H1 (cell line): ENCODE measurements around the gene C3orf49. TPM values are rescaled to one million over a fixed set of nuclear protein-coding genes. Genes with fewer than 3 reads are reported as not detected.

Experiments used
- CTCF ChIA-PET: fragments of 300-600 bp; sonication (Branson Sonifier 250); formaldehyde crosslinking; loops from one replicate; lab custom pipeline; 2021; ENCODE audit not compliant: partially characterized antibody; lab: Charles Lee
- POLR2A ChIA-PET: fragments of 300-600 bp; sonication (Branson Sonifier 250); formaldehyde crosslinking; loops from one replicate; lab custom pipeline; 2021; ENCODE audit warnings: inconsistent platforms; ENCODE audit not compliant: partially characterized antibody; lab: Charles Lee
- DNase-seq, 2 experiments: peaks; one replicate each; pipeline versions ENCODE4 v3.0.0 to v3.0.0-alpha.2; 2010 to 2022; ENCODE audit warnings: low spot score in 2 of 2, low read depth in 1 of 2, mixed read lengths in 1 of 2
- FAIRE-seq: peaks from 2 replicates; lab custom pipeline; 2011; peaks lifted over from hg19 to GRCh38; lab: Jason Lieb, UNC
- H2AFZ ChIP-seq: 2 replicates; pipeline ENCODE4 v1.8.1; 2012; ENCODE audit warnings: low read length, inconsistent platforms
- H2AK5ac ChIP-seq: 2 replicates; pipeline ENCODE4 v1.6.1; 2013; ENCODE audit warnings: low read depth, low read length
- H2BK120ac ChIP-seq: replicated peaks from 2 replicates; pipeline ENCODE3; 2013; ENCODE audit warnings: low read depth, low read length, inconsistent platforms
- H2BK12ac ChIP-seq: 2 replicates; pipeline ENCODE4 v1.6.1; 2013; ENCODE audit warnings: low read depth, low read length
- H2BK15ac ChIP-seq: 2 replicates; pipeline ENCODE4 v1.6.1; 2013; ENCODE audit warnings: low read length
- H2BK20ac ChIP-seq: 2 replicates; pipeline ENCODE4 v1.6.1; 2013; ENCODE audit warnings: low read length
- H2BK5ac ChIP-seq: 2 replicates; pipeline ENCODE4 v1.6.1; 2013; ENCODE audit warnings: low read depth, low read length
- H3K14ac ChIP-seq: 2 replicates; pipeline ENCODE4 v1.6.1; 2013; ENCODE audit warnings: inconsistent platforms; ENCODE audit not compliant: insufficient read length
- H3K18ac ChIP-seq: 2 replicates; pipeline ENCODE4 v1.6.1; 2013; ENCODE audit warnings: low read length; ENCODE audit errors: extremely low read depth
- H3K23ac ChIP-seq: 2 replicates; pipeline ENCODE4 v1.6.1; 2013; ENCODE audit warnings: inconsistent platforms; ENCODE audit not compliant: insufficient read length
- H3K23me2 ChIP-seq: 2 replicates; pipeline ENCODE4 v1.6.1; 2013; ENCODE audit warnings: low read depth, low read length
- H3K27ac ChIP-seq: 2 replicates; pipeline ENCODE4 v1.6.1; 2011; ENCODE audit warnings: low read depth, low read length, inconsistent platforms
- H3K27me3 ChIP-seq, 4 experiments: replicated peaks in 1 of 4; 1 replicate in 1 of 4; 2 replicates in 3 of 4; pipeline versions ENCODE4 v1.6.1 to v1.8.1; 2011 to 2013; ENCODE audit warnings: low read length in 3 of 4, mild to moderate bottlenecking in 3 of 4, inconsistent platforms in 2 of 4, mixed read lengths in 2 of 4, moderate library complexity in 1 of 4; ENCODE audit not compliant: control insufficient read depth in 3 of 4, insufficient read depth in 3 of 4; ENCODE audit errors: extremely low read depth in 1 of 4
- H3K36me3 ChIP-seq, 4 experiments: 2 replicates each; pipeline versions ENCODE4 v1.6.1 to v1.8.1; 2011 to 2013; ENCODE audit warnings: mild to moderate bottlenecking in 4 of 4, low read length in 3 of 4, moderate library complexity in 2 of 4, control low read depth in 1 of 4, inconsistent platforms in 1 of 4; ENCODE audit not compliant: insufficient read depth in 4 of 4, control insufficient read depth in 2 of 4
- H3K4ac ChIP-seq: replicated peaks from 2 replicates; pipeline ENCODE3; 2013; ENCODE audit warnings: low read length, low read depth, mixed read lengths, inconsistent platforms; ENCODE audit not compliant: insufficient read length
- H3K4me1 ChIP-seq, 4 experiments: replicated peaks in 1 of 4; 1 replicate in 1 of 4; 2 replicates in 3 of 4; pipeline versions ENCODE4 v1.6.1 to v1.8.1; 2011 to 2013; ENCODE audit warnings: low read length in 3 of 4, inconsistent platforms in 2 of 4, mixed read lengths in 1 of 4; ENCODE audit not compliant: insufficient read depth in 4 of 4, control insufficient read depth in 3 of 4
- H3K4me2 ChIP-seq, 2 experiments: 2 replicates each; pipeline versions ENCODE4 v1.6.1 to v1.8.1; 2011 to 2013; ENCODE audit warnings: low read depth in 2 of 2, low read length in 2 of 2, control low read depth in 1 of 2, inconsistent platforms in 1 of 2, mild to moderate bottlenecking in 1 of 2; ENCODE audit not compliant: insufficient read depth in 1 of 2
- H3K4me3 ChIP-seq, 4 experiments: fragments of 200-600, 300-600 bp in 1 of 4; sonication (generic), shearing (Covaris generic), sonication (Bioruptor Twin) in 1 of 4; 2 replicates each; pipeline versions ENCODE4 v1.5.1 to v1.8.1; 2011 to 2016; ENCODE audit warnings: low read length in 4 of 4, low read depth in 3 of 4, control low read depth in 2 of 4, inconsistent platforms in 2 of 4, mild to moderate bottlenecking in 2 of 4, mixed read lengths in 1 of 4, moderate library complexity in 1 of 4; ENCODE audit not compliant: insufficient read depth in 2 of 4; ENCODE audit errors: extremely low read depth in 1 of 4
- H3K56ac ChIP-seq: replicated peaks from 2 replicates; pipeline ENCODE3; 2013; ENCODE audit warnings: low read depth, mild to moderate bottlenecking, mixed read lengths, low read length, inconsistent platforms; ENCODE audit not compliant: insufficient read length
- H3K79me1 ChIP-seq: 2 replicates; pipeline ENCODE4 v1.6.1; 2013; ENCODE audit warnings: low read depth, low read length, control low read depth
- H3K79me2 ChIP-seq, 2 experiments: 2 replicates each; pipeline versions ENCODE4 v1.6.1 to v1.8.1; 2012 to 2013; ENCODE audit warnings: low read length in 2 of 2, mild to moderate bottlenecking in 2 of 2, inconsistent platforms in 1 of 2; ENCODE audit not compliant: insufficient read depth in 2 of 2, control insufficient read depth in 1 of 2
- H3K9ac ChIP-seq, 4 experiments: replicated peaks in 1 of 4; 1 replicate in 1 of 4; 2 replicates in 3 of 4; pipeline versions ENCODE4 v1.6.1 to v1.8.1; 2011 to 2013; ENCODE audit warnings: low read depth in 3 of 4, low read length in 3 of 4, control low read depth in 2 of 4, mild to moderate bottlenecking in 2 of 4, moderate library complexity in 2 of 4, inconsistent platforms in 1 of 4; ENCODE audit errors: extremely low read depth in 1 of 4
- H3K9me3 ChIP-seq, 2 experiments: 2 replicates each; pipeline versions ENCODE4 v1.6.1 to v1.8.1; 2012 to 2013; ENCODE audit warnings: mild to moderate bottlenecking in 2 of 2, moderate library complexity in 2 of 2, control low read depth in 1 of 2, inconsistent platforms in 1 of 2, low read depth in 1 of 2, low read length in 1 of 2, mixed read lengths in 1 of 2; ENCODE audit not compliant: insufficient read depth in 2 of 2
- H4K20me1 ChIP-seq, 2 experiments: replicated peaks in 1 of 2; 2 replicates each; pipeline versions ENCODE3 to v1.8.1; 2011 to 2013; ENCODE audit warnings: inconsistent platforms in 2 of 2, low read length in 2 of 2, mild to moderate bottlenecking in 1 of 2; ENCODE audit not compliant: insufficient read depth in 2 of 2, control insufficient read depth in 1 of 2
- H4K5ac ChIP-seq: 2 replicates; pipeline ENCODE4 v1.6.1; 2013; ENCODE audit warnings: low read length, low read depth, mixed read lengths, inconsistent platforms; ENCODE audit not compliant: insufficient read length
- H4K8ac ChIP-seq: 2 replicates; pipeline ENCODE4 v1.8.0; 2013; ENCODE audit warnings: mild to moderate bottlenecking, moderate library complexity, low read length, inconsistent platforms; ENCODE audit not compliant: insufficient read depth; ENCODE audit errors: extremely low read depth
- H4K91ac ChIP-seq: replicated peaks from 2 replicates; pipeline ENCODE3; 2013; ENCODE audit warnings: low read length, mixed read lengths, inconsistent platforms; ENCODE audit not compliant: insufficient read length
- CBX5 ChIP-seq: fragments of 300-800, 300-1000 bp; sonication (generic); IDR thresholded peaks from 2 replicates; pipeline ENCODE4 v1.7.1; 2016; ENCODE audit warnings: antibody characterized with exemption, low read length, low read depth
- CEBPB ChIP-seq: IDR thresholded peaks from 2 replicates; pipeline ENCODE4 v1.6.1; 2012; ENCODE audit warnings: low read depth, low read length
- GABPA ChIP-seq: IDR thresholded peaks from 2 replicates; pipeline ENCODE4 v1.6.1; 2011; ENCODE audit warnings: mild to moderate bottlenecking, low read length, moderate library complexity, borderline replicate concordance; ENCODE audit not compliant: insufficient read depth
- NANOG ChIP-seq: IDR thresholded peaks from 2 replicates; pipeline ENCODE4 v1.6.1; 2011; ENCODE audit warnings: low read length, low read depth, mild to moderate bottlenecking, inconsistent platforms; ENCODE audit not compliant: insufficient read depth, poor library complexity, severe bottlenecking
- TAF7 ChIP-seq: optimal IDR thresholded peaks from 2 replicates; pipeline ENCODE3; 2011; ENCODE audit warnings: low read depth, mild to moderate bottlenecking, inconsistent platforms, low read length, moderate library complexity, borderline replicate concordance
- YY1 ChIP-seq: IDR thresholded peaks from 2 replicates; pipeline ENCODE4 v1.6.1; 2011; ENCODE audit warnings: low read depth, mild to moderate bottlenecking, low read length
- WGBS, 2 experiments: shearing (Covaris generic) in 1 of 2; methylation state at CpG; one replicate each; pipeline versions ENCODE4 v1.1.6 to v1.1.7; 2013 to 2015; ENCODE audit warnings: low lambda C conversion rate in 2 of 2, mixed read lengths in 2 of 2, inconsistent platforms in 1 of 2, low coverage in 1 of 2, missing lambda C conversion rate in 1 of 2; ENCODE audit not compliant: insufficient replicate concordance in 2 of 2, insufficient coverage in 1 of 2, insufficient read length in 1 of 2; ENCODE audit errors: extremely low coverage in 1 of 2, missing lambda C conversion rate in 1 of 2; 5-methylcytosine and 5-hydroxymethylcytosine counted together
- polyA plus RNA-seq, 7 experiments: library from polyadenylated mRNA; depleted of rRNA in 3 of 7; stranded (reverse) in 5 of 7; unstranded in 2 of 7; fragments of >200 nt in 5 of 7; fragments of 200-250 nt in 2 of 7; gene quantifications; 1 replicate in 5 of 7; 2 replicates in 1 of 7; 4 replicates in 1 of 7; pipeline versions ENCODE4 v1.2.1 to v1.2.3, GENCODE V29; 2011 to 2013; ENCODE audit warnings: missing spikeins in 2 of 7, mixed read lengths in 2 of 7
- total RNA-seq: library from RNA; stranded (reverse); fragmentation: NEBNext Ultra II Directional; extraction: Animal tissue kit (Norgen Biotek cat#: 25700); gene quantifications from 2 replicates; pipeline ENCODE4 v1.2.1, GENCODE V29; 2021

C3orf49 gene
- total and polyA plus RNA-seq, 2 of the 8 experiments (the other 6 are each of a cell fraction or from before 2014, with no cell fraction given) = not detected

DNA sequence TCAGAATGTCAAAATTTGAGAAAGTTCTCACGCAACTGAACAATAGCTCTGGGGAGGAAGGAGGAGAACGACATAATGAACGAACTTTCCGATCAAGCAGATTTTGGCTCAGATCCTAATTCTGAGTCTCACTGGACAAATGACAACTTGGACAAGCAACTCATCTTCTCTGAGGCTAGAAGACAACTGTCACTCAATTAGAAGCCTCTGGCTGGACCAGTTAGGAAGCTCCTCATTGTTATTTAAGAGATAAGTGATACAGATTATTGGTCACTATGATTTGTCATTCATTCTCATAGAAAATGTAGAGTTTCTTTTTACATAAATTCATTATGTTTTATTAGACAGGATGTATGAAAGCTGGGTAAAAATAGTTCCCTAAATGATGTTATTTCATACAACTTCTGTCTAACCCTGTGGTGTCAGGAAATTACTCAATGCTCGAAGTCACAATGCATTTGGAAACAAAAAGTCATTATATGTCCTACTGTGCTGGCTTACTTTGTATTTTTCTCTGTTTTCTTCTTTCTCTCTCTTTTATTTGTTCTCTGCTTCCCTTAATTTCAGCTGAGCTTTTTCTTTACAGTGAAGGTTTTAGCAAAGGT is 11.0 kb upstream of the C3orf49 start:
- Histone ChIP-seq H2BK20ac (no peak overlapping the region), H4K8ac (no peak overlapping the region), H3K14ac (no peak overlapping the region), H2BK120ac (no peak overlapping the region), H3K9me3 (peaks cover 0 to 6% of the 10 kb centered on the region in 2 experiments; a peak in 2 of 4 replicates), H4K5ac (no peak overlapping the region), H3K4me1 (no peaks in the 10 kb centered on the region), H3K27me3 (peaks cover 0 to 2% (median 0%) of the 10 kb centered on the region in 4 experiments; a peak in 2 of 7 replicates), H3K56ac (no peak overlapping the region), H4K20me1 (no peaks in the 10 kb centered on the region), H3K79me1 (no peaks in the 10 kb centered on the region), H3K18ac (no peak overlapping the region), H2BK5ac (no peak overlapping the region), H3K4me3 (no peak overlapping the region), H2AK5ac (no peak overlapping the region), H4K91ac (no peak overlapping the region), H3K4me2 (no peak overlapping the region), H3K4ac (no peak overlapping the region), H2AFZ (no peak overlapping the region), H2BK12ac (no peak overlapping the region), H3K27ac (no peak overlapping the region), H3K23me2 (no peaks in the 10 kb centered on the region), H3K36me3 (no peaks in the 10 kb centered on the region; a peak in 1 of 8 replicates), H3K79me2 (no peaks in the 10 kb centered on the region), H3K23ac (no peak overlapping the region), H2BK15ac (no peak overlapping the region), H3K9ac (no peak overlapping the region)
- no peak for DNase-seq
- 82% methylated on average over 5 of the region's 5 CpGs; no CpG with 5 or more reads in 1 of the 2 experiments for WGBS, 2 experiments
- ChIA-PET POLR2A (no interaction called here), CTCF (interaction anchor here (1.2 kb wide), 1 partner anchor 11 kb away, joined by 5 read pairs; the partner anchor contains the start of gene C3orf49)
- FAIRE-seq = no peak
- no peak for TF ChIP-seq TAF7
- TF ChIP-seq CEBPB = no peak
- TF ChIP-seq YY1 = no peak
- TF ChIP-seq GABPA = no peak
- no peak for TF ChIP-seq NANOG
- TF ChIP-seq CBX5 = no peak
